NB4 (cell line): Measurements from ENCODE around the gene ODAD3.

Experiments used
- MYC ChIP-seq: IDR thresholded peaks from 2 replicates; pipeline ENCODE4 v1.6.1; 2011; ENCODE audit warnings: low read depth, low read length
- POLR2A ChIP-seq: IDR thresholded peaks from 2 replicates; pipeline ENCODE4 v1.6.1; 2011; ENCODE audit warnings: mild to moderate bottlenecking; ENCODE audit not compliant: insufficient read length; ENCODE audit errors: extremely low read depth
- TF ChIP-seq, protein P1 (sequence below): IDR thresholded peaks from 2 replicates; pipeline ENCODE4 v1.6.1; 2011; ENCODE audit warnings: low read depth, low read length
- TF ChIP-seq, protein P2 (sequence below): IDR thresholded peaks from one replicate; pipeline ENCODE4 v1.5.1; 2012; ENCODE audit warnings: low read depth, low read length

DNA sequence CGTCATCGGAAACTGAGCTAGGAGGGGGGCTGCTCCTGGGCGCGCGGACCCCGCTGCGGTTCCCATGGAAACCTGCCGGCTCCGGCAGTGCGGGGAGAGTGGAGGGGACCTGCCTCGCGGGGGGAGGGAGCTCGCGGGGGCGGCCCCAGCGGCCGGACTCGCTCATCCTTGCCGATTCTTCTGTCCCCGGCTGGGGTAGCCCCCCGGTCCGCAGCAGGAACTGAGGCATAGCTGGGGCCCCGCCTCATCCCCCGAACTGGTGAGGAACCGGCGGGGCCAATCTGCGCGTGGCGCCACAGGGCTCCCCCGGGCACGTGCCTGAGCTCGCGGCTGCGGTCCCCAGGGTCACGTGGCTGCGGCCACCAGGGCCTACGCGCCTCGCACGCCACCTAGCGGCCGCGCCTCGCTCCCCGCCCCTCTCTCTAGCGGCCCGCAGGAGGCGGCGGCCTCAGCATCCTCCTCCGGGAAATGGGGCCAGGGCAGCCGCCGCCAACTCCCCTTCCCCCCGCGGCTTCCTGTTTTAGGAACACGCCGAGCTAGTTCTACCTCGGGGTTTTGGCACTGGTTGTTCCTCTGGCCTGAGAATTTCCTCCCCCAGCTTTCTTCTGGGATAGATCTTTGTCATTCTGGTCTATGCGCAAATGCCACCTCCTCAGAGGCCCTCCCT, 47.6 kb upstream of the ODAD3 start:
- TF ChIP-seq POLR2A = no peak
- TF ChIP-seq, protein P1, sequence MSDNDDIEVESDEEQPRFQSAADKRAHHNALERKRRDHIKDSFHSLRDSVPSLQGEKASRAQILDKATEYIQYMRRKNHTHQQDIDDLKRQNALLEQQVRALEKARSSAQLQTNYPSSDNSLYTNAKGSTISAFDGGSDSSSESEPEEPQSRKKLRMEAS = peak; percentile 100
- TF ChIP-seq, protein P2, sequence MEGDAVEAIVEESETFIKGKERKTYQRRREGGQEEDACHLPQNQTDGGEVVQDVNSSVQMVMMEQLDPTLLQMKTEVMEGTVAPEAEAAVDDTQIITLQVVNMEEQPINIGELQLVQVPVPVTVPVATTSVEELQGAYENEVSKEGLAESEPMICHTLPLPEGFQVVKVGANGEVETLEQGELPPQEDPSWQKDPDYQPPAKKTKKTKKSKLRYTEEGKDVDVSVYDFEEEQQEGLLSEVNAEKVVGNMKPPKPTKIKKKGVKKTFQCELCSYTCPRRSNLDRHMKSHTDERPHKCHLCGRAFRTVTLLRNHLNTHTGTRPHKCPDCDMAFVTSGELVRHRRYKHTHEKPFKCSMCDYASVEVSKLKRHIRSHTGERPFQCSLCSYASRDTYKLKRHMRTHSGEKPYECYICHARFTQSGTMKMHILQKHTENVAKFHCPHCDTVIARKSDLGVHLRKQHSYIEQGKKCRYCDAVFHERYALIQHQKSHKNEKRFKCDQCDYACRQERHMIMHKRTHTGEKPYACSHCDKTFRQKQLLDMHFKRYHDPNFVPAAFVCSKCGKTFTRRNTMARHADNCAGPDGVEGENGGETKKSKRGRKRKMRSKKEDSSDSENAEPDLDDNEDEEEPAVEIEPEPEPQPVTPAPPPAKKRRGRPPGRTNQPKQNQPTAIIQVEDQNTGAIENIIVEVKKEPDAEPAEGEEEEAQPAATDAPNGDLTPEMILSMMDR = peak; percentile 60
- TF ChIP-seq MYC = peak; percentile 99
